Stimulated activated CD4-positive, alpha-beta T cell treated with anti-CD3 and anti-CD28 coated beads, Interleukin-4, amount 100 ng/mL, for 48 hours (primary cell): ENCODE results near the gene TEKT2.

Source experiments
- DNase-seq, 2 donors: peaks; one replicate each; pipeline ENCODE4 v3.0.0-alpha.2; 2020; ENCODE audit warnings: low read depth in 2 of 2

TEKT2 gene

GRCh38 chr1:36106269-36106668 is 22.4 kb downstream of the TEKT2 start:
- no peak for DNase-seq

- no peak for DNase-seq
Observed at GRCh38 chr1:36107394-36107793, 23.5 kb downstream of the TEKT2 start.

- DNase-seq, result no peak
Observed at GRCh38 chr1:36108314-36108713, 24.4 kb downstream of the TEKT2 start.

- DNase-seq, result no peak
Observed at GRCh38 chr1:36109041-36109679, 25.3 kb downstream of the TEKT2 start.

- DNase-seq, result no peak
Observed at GRCh38 chr1:36111151-36111550, 27.3 kb downstream of the TEKT2 start.

- DNase-seq, result no peak
Observed at GRCh38 chr1:36112823-36113222, 28.9 kb downstream of the TEKT2 start.

- DNase-seq, result no peak
Observed at GRCh38 chr1:36114371-36114770, 30.5 kb downstream of the TEKT2 start.

- no peak for DNase-seq
Observed at GRCh38 chr1:36115200-36115669, 31.3 kb downstream of the TEKT2 start.

- DNase-seq, result no peak
Observed at GRCh38 chr1:36115931-36116330, 32.0 kb downstream of the TEKT2 start.

GRCh38 chr1:36116901-36117300 is 33.0 kb downstream of the TEKT2 start:
- no peak for DNase-seq

GRCh38 chr1:36118447-36119204 is 34.7 kb downstream of the TEKT2 start:
- DNase-seq, result no peak

GRCh38 chr1:36119456-36119855 is 35.6 kb downstream of the TEKT2 start:
- DNase-seq, result no peak

- DNase-seq, result no peak
Observed at GRCh38 chr1:36122062-36123030, 38.5 kb downstream of the TEKT2 start.

- DNase-seq, result no peak
Observed at GRCh38 chr1:36123356-36123755, 39.5 kb downstream of the TEKT2 start.

- DNase-seq, result no peak
Observed at GRCh38 chr1:36124404-36125128, 40.7 kb downstream of the TEKT2 start.

- DNase-seq, result no peak
Observed at GRCh38 chr1:36125129-36125991, 41.5 kb downstream of the TEKT2 start, which contains the start of gene COL8A2. COL8A2 (minus strand) TSS chr1:36125222; CDS start chr1:36100242, 24,980 bp downstream.

GRCh38 chr1:36126005-36126716 is 42.3 kb downstream of the TEKT2 start:
- DNase-seq, result no peak

GRCh38 chr1:36126797-36127500 is 43.1 kb downstream of the TEKT2 start:
- DNase-seq, result no peak
